GM04503 (cell line): ENCODE measurements around the gene C1QA.

ENCODE experiments used
- DNase-seq: peaks from one replicate; pipeline ENCODE4 v3.0.0-alpha.2; 2012; ENCODE audit warnings: low read depth

Gene C1QA

GRCh38 chr1:22612671-22613571, 23.5 kb upstream of the C1QA start:
- no peak for DNase-seq

- DNase-seq, result no peak
These were observed 22.9 kb upstream of the C1QA start for GRCh38 chr1:22613572-22613918.

DNA sequence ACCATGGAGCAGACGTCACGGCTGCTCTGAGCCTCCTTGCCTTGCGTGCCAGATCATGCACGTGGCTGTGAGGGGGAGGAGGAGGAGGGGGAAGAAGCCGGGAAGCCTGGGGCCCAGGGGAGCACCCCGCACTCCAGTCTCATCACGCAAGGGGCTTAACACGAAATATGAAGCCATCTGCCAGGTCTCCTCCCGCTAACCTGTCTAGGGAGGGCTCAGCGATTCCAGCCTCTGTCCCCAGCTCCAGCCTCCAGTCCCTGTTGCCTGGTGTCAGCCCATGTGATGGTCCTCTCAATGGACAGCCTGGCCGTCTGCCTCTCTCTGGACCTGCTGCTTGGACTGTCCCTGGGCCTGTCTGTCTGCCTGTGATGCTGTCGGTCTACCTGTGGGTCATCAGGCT, 22.5 kb upstream of the C1QA start:
- DNase-seq, result no peak

DNA sequence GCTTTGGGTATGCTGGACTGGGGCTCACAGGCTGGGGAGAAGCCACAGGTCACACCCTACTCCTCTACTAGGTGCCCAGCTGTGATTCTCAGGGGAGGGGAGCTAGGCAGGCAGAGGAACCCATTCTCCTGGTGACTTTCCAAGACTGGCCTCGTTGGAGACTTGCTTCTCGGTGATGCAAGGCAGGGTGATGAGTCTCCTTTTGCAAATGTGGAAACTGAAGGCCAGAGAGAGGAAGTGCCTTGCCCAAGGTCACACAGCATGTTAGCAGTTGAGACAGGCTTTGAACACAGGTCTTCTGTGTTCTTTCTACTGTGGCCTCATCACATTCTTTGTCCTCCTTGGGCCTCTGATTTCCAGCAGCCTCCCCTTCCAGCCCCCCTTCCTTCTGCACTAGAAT, 20.5 kb upstream of the C1QA start:
- no peak for DNase-seq

- DNase-seq, result no peak
These were observed 19.9 kb upstream of the C1QA start for GRCh38 chr1:22616571-22616970.

- no peak for DNase-seq
These were observed 18.4 kb upstream of the C1QA start for GRCh38 chr1:22618056-22618455.

DNA sequence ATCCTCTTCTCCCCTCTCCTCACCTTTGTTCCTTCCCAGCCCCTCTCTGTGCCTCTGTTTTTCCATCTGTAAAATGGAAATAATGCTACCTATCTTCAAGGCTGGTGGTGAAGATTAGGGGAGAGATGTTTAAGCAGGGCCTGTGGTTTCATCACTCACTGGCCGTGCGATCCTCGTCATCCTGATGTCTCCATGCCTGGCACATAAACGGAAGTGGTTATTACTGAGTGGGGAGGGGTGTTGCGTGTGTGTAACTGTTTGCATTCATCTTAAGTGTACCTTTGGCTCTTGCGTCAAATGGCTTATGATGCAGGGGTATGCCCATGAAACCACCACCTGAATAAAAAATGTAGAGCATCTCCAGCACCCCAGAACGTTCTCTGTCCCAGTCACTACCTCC, 17.2 kb upstream of the C1QA start:
- DNase-seq, result no peak

- DNase-seq, result no peak
These were observed 16.6 kb upstream of the C1QA start for GRCh38 chr1:22619798-22620197.

DNA sequence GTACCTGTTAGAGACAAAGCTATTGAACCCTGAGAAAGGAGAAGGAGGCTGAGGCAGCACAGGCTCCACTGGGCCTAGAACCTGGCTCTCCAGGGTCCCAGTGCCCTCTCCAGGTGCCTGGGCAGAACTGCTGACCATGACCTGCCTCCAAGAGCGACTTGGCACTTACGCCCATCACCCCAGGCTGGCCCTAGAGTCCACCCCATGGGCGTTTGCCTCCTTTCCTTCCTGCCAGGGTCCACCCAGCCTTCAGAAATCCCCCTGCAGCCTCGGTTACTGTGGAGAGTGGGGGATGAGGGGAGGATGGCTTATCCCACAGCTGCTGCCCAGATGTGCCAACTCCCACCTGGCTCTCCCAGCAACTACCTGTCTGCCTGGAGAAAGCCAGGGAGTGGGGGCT, 14.7 kb upstream of the C1QA start:
- no peak for DNase-seq

DNA sequence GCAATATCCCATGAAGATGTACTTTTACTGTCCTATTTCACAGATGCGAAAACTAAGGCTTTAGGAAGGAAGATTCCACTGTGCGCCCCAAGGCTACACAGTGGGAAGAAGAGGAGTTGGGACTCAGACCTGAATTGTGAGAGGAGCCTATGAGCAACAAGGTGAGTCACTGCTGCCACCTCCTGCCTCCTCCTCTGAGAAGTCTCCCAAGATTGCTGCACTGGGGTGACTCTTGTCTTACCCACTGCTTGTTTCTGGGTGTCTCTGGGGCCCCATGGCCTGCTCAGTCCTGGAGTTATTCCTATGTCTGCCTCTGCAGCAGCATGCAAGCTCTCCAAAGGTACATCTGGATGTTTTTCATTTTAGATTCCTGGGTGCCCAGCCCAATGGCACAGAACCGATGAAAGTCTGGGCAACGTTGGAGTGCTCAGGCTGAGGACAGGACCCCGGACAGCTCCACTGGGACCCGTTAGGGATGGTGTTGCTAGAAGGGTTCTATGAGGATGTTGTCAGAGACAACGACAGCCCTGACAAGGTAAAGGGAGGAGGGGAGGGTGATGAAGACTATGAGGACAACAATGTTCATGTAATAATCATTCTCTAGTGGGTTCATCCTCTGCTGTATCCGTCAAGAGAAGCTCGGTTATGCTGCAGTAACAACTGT, 11.0 kb upstream of the C1QA start:
- DNase-seq, result no peak

- no peak for DNase-seq
These were observed 9.9 kb upstream of the C1QA start for GRCh38 chr1:22626237-22627157.

DNA sequence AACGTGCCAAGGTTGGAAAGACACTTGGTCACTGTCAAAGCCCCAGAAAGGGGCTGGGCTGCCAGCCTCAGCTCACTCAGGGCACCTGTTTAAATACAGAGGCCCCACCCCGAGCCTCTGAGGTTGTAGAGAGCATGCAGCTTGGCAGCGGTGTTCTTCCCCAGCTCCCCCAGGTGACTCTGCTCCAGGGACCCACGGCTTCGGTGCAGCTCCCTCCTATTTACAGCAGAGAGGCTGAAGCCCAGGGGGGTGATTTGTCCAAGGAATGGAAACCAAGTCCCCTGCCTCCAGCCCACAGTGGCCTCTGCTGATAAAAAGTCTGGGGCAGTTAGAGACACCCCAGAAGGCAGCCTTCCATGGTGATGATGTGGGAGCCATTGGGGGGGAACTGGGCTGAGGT, 9.1 kb upstream of the C1QA start:
- no peak for DNase-seq

GRCh38 chr1:22628698-22629444, 7.6 kb upstream of the C1QA start:
- DNase-seq, result no peak

- DNase-seq, result no peak
These were observed 6.5 kb upstream of the C1QA start for GRCh38 chr1:22629886-22630285.

- no peak for DNase-seq
These were observed 2.5 kb upstream of the C1QA start for GRCh38 chr1:22633697-22634463.

- DNase-seq, result no peak
These were observed 992 bp upstream of the C1QA start for GRCh38 chr1:22635436-22635835.

GRCh38 chr1:22636927-22637326, 499 bp downstream of the C1QA start:
- DNase-seq, result no peak

DNA sequence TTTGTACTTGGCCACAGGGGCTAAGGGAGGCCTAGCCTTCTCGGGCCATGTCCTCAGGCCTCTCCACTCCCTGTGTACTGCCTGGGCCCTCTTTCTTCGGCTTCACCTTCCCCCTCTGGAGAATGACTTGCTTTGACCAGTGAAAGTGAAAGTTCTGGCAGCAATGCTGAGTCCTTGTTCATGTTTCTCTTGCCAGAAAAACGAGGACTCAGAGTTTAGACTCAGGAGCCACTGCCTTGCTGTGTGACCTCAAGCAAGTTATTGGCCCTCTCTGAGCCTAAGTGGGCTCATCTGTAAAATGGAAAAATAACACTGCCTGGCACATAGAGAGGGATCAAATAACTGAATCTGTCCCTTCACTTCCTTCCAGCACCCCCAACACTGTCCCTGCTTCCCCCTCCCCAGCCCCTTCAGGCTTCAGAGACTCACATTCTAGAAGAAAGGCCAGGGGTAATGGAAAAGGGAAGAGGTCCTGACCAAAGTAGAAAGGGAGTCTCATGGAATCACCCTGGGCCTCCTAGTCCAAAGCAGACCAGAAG, 1.5 kb downstream of the C1QA start:
- DNase-seq, result no peak

- no peak for DNase-seq
These were observed 2.2 kb downstream of the C1QA start for GRCh38 chr1:22638476-22639234.

DNA sequence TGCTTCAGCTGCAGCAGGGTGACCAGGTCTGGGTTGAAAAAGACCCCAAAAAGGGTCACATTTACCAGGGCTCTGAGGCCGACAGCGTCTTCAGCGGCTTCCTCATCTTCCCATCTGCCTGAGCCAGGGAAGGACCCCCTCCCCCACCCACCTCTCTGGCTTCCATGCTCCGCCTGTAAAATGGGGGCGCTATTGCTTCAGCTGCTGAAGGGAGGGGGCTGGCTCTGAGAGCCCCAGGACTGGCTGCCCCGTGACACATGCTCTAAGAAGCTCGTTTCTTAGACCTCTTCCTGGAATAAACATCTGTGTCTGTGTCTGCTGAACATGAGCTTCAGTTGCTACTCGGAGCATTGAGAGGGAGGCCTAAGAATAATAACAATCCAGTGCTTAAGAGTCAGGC, 2.9 kb downstream of the C1QA start:
- DNase-seq, result peak; percentile 9
